Right lobe of liver (tissue), 4 donors: ENCODE measurements around the gene DPYD.

Source experiments
- POLR2A ChIP-seq: fragments of 450-650 bp; IDR thresholded peaks from one replicate; pipeline ENCODE4 v1.6.1; 2017; ENCODE audit warnings: antibody characterized with exemption, mild to moderate bottlenecking
- TF ChIP-seq, protein P1 (sequence below), 4 donors: fragments of 200-600 bp in 3 of 4; fragments of 450-650 bp in 1 of 4; IDR thresholded peaks; one replicate each; pipeline versions ENCODE4 v1.5.1 to v1.8.0; 2016 to 2022; ENCODE audit warnings: antibody characterized with exemption in 4 of 4, mild to moderate bottlenecking in 2 of 4
- donor health status: DM: no; HTN: no; CAD: no.
- donor health status: DM: no; HTN: no; CAD: no.
- donor health status: DM: no; HTN: yes; CAD: no.

DNA sequence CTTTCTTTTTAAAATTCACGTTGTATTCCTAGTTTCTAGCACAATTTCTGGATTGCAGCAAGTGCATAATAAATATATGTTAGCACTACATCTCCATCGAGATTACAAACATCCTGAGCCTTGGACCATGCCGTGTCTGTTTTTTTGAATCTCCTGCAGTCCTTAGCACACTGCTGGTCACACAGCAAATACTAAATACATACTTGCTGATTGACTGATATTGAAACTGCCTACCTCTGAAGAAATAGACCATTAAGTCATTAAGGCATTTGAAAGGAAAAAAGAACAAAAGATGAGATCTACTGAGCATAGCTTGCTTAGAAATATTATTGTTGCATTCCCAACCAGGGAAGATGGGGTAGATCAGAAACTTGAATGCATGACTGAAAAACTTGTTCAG, 830.1 kb downstream of the DPYD start:
- TF ChIP-seq, protein P1, sequence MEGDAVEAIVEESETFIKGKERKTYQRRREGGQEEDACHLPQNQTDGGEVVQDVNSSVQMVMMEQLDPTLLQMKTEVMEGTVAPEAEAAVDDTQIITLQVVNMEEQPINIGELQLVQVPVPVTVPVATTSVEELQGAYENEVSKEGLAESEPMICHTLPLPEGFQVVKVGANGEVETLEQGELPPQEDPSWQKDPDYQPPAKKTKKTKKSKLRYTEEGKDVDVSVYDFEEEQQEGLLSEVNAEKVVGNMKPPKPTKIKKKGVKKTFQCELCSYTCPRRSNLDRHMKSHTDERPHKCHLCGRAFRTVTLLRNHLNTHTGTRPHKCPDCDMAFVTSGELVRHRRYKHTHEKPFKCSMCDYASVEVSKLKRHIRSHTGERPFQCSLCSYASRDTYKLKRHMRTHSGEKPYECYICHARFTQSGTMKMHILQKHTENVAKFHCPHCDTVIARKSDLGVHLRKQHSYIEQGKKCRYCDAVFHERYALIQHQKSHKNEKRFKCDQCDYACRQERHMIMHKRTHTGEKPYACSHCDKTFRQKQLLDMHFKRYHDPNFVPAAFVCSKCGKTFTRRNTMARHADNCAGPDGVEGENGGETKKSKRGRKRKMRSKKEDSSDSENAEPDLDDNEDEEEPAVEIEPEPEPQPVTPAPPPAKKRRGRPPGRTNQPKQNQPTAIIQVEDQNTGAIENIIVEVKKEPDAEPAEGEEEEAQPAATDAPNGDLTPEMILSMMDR (IDR thresholded peaks at IDR 0.05) = no peak
- no peak for TF ChIP-seq POLR2A
